Measurements from ENCODE around the gene PTPRF.

PTPRF gene

DNA sequence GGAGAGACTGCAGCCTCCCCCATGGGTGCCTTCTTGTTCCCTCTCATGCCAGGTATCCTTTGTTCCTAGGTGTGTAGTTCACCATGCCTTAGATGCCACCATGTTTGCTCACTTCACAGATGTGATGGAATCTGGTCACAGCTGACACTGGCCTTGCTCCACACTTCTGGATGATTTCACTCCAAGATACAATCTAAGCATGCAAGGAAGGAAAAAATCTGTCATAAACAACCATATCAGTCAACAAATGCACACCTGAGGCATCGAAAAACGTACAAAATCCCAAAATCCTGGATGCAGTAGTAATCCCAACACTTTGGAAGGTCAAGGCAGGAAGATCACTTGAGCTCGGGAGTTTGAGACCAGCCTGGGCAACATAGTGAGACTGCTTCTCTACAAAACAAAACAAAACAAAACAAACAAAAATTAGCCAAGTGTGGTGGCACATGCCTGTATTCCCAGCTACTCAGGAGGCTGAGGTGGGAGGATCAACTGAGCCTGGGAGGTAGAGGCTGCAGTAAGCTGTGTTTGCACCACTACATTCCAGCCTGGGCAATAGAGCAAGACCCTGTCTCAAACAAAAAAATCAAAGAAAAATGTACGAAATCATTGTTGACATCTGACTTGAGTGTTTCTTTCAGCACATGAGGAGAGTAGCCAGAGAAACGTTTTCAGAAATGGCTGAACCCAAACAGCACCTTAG is 17.1 kb upstream of the PTPRF start:
- FAIRE-seq = no peak

DNA sequence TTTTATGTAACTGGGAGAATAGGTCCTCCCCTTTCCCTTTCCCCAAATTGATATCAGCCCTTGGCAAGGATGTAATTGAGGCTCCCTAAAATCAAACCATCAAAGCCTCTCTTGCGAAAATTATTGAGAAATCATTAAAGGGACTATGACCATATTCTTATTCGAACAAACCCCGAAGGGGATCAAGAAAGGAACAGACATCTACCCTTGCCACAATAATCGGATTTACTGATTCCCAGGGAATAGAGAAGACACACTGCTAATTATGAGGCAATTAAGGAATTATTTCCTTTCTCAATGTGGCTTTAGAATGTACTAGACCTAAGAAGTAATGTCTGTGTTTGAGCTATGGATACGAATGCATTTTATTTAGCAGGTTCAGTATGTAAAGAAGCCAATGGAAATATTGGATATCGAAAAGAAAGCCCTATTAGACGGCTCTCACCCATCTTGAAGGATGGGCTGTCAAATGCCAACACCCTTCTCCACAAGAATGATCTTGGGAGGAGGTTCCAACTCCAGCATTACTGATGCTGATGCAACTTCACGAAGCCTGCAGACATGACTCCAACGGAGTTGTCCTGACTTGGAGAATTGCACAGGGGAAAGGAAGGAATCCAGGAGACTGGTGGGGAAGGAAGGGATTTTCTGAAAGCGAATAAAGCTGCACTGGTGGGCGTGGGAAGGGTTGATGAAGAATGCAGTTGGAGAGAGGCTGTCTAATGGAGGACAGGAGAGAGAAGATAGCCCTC is 11.6 kb upstream of the PTPRF start:
- no peak for FAIRE-seq

GRCh38 chr1:43520100-43520778 is 10.4 kb upstream of the PTPRF start:
- FAIRE-seq = no peak

DNA sequence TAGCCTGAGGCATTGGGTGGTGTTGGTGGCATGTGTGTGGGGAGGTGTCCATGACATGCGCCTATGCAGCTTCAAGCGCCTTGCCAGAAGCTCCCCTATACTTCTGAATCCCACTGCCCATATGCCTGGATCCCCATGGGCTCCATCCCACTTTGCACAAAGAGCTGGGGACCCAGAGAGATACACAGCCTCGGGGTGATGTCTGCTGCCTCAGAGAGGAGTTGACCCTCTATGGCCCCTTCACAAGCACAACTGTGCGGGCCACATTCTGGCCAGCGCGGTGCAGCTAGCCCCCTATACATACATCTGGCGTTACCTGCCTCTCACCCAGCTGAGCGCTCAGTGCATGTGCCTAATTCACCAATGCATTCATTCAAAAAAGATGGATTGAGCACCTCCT is 9.6 kb upstream of the PTPRF start:
- FAIRE-seq = no peak

DNA sequence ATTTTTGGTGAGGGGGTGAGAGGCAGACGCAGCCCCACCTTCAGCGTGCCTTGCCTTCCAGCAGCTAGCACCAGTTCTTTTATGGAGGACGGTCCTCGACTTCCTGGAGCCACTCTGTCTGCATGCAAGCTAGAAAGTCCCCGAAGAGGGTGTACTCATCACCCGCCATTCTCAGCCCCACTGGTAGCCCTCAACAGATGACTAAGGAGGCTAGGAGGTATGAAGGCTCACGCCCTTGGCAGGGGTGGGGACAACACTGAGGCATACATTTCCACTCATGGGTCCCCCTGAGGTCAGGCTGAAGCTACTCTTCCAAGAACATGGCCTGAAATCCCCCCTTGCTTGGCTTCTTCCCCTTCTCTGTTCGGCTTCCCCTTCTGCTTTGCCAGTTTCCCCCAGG is 8.9 kb upstream of the PTPRF start:
- no peak for FAIRE-seq

DNA sequence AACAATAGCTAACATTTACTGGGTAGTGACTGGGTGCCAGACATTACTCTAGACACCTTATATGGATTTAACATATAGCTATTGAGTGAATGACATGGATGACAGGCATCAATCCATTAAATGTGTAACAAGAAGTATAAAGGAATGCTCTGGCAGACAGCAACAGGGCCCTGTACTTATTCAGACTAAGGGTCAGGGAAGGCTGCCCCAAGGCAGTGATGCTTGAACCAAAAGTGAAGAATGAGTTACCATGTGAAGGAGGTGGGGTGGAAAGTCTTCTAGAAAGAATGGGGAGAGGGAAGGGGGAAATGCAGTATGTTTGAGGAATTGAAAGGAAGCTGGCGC is 8.3 kb upstream of the PTPRF start:
- FAIRE-seq = no peak

DNA sequence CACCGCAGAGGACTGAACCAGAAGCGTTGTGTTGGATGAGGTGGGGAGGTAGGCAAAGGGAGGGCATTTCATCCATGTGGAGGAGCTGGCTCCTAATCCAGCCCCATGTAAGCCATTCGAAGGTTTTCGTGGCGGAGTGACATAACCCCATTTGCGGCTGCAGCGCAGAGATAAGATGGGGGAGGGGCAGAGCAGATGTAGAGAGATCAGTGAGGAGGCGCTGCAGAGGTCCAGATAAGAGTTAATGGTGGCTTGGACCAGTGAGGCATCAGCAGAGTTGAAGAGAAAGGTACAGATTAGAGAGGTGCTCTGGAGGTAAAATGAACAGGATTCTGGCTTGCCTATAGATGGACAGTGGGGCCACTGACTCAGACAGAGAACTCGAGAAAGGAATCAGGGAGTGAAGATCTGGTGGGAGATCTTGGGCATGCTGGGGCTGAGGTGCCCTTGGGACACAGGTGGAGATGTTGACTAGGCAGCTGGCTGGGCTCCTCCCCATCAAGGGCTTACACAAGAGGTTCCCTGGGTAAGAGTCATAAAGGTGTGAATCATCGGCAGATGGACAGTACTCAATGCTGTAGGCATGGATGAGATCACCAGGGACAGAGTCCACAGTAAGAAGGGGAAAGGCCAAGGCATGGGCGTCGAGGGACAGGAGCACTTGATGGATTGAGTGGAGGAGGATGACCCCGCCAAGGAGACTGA is 7.8 kb upstream of the PTPRF start:
- peak; percentile 89 for FAIRE-seq

GRCh38 chr1:43524804-43525203 is 5.9 kb upstream of the PTPRF start:
- no peak for FAIRE-seq

DNA sequence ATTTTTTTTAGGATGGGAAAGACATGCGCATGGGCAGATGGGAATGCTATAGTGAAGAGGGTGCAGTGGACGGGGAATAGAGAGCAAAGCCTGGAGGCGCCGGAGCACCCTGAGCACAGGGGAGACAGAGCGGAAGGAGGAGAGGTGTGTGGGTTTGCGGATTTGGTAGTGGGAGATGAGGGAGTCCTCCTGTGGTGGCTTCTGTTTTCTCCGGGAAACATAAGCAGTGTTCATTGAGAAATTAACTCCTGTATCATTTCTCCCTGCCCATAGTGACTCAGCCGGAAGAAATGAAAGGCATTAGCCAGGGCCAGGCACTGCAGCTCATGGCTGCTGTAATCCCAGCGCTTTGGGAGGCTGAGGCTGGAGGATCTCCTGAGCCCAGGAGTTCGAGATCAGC is 4.7 kb upstream of the PTPRF start:
- no peak for FAIRE-seq

DNA sequence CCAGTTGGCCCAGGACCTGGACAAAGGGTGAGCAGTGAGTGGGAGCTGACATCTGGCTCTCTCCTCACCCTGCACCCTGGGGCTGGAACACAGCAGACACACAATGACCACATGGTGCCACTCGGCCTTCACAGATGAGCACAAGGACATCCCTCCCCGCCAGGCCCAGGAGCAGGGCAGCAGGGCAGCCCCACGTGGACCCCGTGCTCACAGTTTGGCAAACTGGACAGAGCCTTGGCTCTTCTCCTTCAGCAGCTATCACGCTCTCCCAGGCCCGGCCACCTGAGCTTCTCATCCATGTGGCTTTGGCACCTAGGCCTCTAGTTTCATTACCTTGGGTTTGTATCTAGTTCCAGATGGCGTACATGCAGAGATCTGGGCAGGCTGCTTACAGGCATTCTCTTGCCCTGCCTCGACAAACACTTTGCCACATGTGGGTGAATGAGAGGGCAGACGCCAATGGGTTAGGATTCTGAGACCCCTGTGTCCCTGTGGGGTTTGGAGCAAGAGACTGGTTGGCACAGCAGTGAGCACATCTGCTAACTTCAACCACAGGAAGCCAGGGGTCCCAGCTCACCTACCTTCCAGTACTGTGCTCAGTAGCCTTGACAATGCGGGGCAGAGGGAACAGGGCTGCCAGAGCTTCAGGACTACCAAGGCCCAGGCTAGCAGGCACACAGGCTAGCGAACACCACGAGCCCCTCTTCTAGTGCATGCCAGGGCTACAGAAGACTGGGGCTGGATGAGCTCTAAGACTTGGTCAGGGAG is 3.4 kb upstream of the PTPRF start:
- FAIRE-seq = no peak

DNA sequence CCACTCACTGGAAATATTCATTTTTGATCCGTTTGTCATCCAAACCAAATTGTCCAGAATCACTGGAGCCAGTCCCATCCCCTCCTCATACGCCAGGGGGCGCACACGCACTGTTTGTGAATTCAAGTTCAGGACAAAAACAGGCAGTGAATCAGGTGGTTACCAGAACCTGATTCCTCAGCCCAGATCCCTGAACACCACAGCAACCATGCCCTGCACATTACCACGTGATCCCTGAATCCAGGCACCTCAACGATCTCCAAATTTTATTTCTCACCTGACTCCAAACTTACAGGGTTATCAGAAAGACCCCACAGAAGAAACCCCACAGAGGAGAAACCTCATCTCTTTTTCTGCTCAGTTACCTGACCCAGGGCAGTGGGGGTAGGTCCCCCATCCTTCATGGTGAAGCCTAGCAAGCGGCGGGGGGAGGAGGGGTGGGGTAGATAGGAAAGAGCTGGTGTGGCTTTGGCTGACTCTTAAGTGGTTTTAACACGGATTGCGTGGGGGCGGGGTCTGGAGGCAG is 1.4 kb upstream of the PTPRF start:
- FAIRE-seq = peak; percentile 95

DNA sequence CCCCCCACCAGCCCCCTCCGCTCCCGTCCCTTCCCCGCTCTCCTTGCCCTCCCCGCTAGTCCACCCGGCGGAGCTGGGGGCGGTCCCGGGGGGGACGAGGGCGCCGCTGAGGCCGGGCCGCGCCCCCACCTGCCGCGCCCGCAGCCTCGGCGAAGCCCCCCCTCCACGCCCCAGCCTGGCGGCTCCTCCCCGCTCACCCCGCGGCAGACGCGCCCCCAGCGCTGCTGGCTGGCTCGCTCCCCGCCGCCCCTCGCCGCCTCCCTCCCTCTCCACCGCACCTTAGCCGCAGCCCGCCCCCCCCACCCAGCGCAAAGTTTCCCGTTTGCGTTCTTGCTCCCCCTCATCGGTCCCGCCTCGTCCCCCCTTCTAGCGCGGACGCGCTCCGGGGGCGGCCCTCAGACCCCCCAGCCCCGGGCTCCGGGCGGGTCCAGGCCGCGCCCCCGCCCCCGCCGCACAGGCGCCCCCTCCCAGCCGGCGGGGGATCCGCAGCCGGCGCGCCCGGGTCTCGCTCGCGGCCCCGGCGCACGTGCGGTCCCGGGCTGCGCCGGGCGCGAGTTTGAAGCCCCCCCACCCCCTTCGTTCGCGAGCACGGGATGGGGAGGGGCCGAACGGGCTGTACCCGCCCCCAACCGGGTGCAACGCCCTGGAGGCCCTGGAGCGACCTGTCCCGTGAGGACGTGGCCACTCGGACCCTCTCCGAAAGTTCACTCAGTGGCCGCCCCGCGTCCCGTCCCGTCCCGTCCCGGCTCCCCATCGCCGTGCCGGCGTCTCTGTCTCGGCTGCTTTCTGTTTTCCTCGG is 623 bp downstream of the PTPRF start:
- no peak for FAIRE-seq

DNA sequence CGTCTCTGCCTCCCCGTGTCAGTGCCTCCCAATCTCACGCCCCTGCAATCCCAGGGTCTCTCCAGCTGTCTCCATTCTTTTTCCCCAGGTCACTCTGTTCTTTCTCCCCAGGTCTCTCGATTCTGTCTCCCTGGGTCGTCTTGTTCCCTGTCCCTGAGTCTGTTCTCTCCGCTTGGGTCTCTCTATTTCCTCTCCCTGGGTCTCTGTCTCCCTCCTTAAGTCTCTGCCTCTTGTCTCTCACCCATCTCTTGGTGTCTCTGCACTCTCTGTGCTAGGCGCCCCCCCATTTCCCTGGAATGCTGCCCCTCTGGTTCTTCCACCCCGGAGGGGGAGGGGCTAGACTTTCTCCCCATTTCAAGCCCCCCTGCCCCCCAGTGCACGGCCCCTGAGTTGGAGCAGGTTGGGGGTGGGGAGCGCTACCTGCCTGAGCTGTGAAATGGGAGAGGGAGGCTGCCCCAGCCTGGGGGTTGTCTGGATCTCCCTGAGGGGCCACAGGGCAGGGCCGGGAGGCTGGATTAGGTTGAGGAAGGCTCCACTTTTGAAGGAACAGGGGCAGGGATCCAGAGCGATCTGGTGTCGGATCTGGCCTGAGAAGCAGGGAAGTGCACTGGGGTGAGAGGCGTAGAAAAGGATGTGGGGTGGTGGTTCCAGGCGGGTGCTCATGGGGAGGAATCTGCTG is 1.4 kb downstream of the PTPRF start:
- no peak for FAIRE-seq

DNA sequence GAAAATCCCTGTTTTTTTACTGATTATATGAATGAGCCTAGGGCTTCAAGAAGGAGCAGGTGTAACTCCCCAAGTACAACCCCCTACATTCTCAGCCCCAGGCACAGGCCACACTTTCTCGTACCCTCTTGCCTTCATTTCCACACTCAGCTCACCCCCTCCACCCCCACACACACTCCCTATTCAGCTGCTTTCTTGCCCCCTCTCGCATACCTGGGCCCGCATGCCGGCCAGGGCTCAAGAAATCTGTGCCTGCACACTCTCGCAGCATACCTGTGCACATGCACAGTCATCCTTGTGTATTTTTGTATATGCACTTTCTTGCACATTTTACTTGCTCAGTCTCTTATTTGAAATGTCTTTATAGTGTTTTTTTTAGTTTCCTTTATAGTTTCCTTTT is 2.0 kb downstream of the PTPRF start:
- no peak for FAIRE-seq

- FAIRE-seq = no peak
Observed at GRCh38 chr1:43533584-43533983, 2.9 kb downstream of the PTPRF start.

GRCh38 chr1:43534256-43534655 is 3.6 kb downstream of the PTPRF start:
- no peak for FAIRE-seq

DNA sequence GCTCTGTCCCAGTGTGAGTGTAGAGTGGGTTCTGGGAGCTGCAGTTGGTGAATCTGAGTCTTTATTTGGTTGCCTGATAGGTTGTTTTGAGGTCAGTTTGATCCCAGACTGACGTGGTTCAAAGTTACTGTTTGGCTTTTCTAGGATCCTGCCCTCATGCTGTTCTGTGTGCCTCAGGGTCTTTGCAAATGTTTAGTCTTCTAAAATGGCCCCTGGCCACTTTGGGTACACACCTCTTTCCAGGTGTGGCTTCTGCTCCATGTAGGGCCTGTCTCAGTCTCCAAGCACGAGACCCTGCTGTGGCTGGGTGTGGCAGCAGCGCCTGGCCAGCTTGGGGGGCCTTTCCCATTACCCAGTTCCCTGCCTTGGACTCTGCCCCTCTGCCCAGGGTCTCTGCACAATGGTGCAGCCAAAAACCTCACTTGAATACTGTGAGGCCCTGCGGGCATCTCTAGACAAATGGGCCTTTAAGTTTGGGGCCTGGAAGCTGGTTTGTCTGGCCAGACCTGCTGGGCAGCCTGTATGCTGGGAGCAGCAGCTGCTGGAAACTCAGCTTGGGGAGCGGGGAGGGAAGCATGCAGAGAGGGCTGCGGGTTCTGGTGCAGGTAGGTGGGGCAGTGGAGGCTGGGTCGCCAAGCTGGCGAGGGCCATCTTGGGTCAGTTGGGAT is 5.6 kb downstream of the PTPRF start:
- FAIRE-seq = no peak

DNA sequence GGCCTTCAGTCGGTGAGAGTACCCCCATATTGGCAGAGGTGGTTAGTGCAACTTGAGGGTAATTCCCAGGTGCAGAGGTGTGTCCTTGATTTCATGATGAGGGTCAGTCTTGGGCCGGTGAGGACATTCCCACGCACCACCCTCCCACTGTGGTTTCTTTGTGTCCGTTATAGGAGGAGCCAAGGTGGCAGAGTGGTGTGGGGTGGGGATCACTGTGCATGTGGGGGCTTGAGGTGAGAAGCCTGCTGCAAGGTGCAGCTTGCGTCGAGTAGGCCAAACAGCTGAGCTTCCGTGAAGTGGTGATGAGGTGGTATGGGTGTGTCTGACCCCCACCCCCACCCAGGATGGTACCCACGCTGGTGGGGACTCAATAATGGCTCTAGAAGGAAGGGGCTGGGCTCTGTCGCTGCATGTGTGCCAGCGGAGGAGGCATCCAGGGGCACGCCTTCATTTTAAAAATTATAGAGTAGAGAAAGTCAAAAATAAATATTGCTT is 6.2 kb downstream of the PTPRF start:
- no peak for FAIRE-seq

GRCh38 chr1:43537423-43538142 is 6.9 kb downstream of the PTPRF start:
- FAIRE-seq = no peak

- no peak for FAIRE-seq
Observed at GRCh38 chr1:43538143-43538487, 7.4 kb downstream of the PTPRF start.
